GM21447 (cell line): ENCODE data around the gene PTGS1.
"Not testable (repeated sequence)": the region's sequence is repeated elsewhere in the genome, so short reads cannot be mapped to it uniquely, and the experiment has no call there.

ENCODE experiments used
- ATAC-seq: cut with Tn5 transposase; IDR thresholded peaks from one replicate; pipeline ENCODE4 v1.9.1; 2021; ENCODE audit not compliant: unreplicated experiment

PTGS1 gene

DNA sequence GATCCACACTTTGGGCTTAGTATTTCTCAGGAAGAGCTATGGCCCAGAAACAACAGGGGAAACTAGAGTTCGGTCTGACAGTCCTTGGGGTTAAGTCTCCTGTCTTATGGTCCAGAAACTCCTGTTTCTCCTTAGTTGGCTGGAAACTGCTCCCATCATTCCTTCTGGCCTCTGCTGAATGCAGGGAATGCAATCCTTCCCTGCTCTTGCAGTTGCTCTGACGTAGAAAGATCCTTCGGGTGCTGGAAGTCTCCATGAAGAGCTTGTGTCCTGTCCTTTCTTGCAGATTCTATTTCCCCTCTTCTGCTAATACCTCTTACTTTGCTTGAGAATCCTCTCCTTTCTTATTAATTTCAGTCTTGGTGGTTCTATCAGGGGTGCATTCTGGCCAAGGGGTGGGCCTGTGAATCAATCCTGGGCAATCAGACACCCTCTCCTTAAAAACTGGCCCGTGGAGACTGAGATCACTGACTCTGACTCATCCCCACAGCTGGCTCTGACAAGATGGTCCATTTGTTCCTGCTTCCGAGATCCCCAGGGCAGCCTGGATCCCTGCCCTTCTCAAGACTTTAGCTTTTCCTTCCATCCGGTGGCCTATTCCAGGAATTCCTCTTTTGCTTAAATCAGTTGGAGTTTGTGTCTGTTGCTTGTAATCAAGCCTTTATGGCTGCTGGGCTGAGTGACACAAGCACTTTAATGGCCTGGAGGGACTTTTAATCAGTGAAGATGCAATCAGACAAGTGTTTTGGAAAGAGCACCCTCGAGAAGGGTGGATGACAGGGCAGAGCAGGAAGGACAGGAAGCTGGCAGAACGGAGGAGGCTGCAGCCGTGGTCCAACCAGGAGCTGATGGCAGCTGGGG is 23.7 kb downstream of the PTGS1 start:
- no peak for ATAC-seq

DNA sequence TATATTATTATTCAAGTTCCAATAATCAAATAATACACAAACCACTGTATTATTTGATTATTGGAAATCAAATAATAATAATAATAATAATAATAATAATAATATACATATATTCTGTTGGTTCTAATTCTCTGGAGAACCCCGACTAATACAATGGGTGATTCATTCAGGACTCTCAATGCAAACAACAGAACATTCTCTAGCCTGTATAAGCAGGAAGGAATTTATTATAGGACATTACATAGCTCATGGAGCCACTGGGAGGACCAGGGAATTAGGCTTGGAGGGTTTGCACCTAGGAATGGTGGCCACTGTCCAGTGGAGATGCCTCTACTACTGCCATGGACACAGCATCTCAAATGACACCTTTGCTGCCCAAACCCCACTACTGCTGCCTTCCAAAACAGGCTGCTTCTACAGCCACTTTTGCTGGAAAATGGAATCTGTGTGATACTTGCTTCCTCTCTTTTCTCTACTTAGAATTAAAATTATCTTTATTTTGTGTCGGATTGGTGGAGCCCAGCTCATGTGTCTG is 25.9 kb downstream of the PTGS1 start:
- ATAC-seq = no peak

DNA sequence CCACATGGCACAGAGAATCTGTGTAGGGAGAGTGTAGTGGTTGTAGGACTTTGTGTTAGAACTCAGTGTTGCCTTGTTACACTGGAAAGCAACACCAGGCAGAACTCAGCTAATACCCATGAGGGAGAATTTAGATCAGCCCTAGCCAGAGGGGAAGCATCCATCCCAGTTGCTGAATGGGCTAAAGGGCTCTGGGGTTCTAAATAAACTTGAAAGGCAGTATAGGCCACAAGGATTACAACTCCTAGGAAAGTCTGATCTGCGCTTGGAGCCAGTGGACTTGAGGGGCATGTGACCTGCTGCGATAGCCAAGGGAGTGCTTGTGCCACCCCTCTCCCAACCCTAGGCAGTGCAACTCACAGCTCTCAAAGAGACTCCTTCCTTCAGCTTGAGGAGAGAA is 26.9 kb downstream of the PTGS1 start:
- ATAC-seq = no peak

DNA sequence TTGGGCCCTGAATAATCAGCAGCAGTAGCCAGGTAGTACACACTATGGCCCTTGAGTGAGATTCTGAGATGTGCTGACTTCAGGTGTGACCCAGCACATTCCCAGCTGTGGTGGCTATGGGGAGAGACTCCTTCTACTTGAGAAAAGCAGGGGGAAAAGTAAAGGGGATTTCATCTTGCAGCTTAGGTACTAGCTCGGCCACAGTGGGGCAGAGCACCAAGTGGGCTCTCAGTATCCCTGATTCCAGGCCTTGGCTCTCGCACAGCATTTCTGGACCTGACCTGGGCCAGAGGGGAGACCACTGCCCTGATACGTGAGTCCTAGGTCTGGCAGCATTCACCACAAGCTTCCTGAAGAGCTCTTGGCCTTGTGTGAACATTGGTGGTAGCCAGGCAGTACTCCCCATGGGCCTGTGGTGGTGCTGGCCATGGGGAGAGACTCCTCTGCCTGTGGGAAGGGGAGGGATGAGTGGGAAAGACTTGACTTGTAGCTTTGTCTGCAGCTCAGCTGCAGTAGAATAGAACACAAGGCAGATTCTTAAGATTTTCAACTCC is 27.6 kb downstream of the PTGS1 start:
- no peak for ATAC-seq

DNA sequence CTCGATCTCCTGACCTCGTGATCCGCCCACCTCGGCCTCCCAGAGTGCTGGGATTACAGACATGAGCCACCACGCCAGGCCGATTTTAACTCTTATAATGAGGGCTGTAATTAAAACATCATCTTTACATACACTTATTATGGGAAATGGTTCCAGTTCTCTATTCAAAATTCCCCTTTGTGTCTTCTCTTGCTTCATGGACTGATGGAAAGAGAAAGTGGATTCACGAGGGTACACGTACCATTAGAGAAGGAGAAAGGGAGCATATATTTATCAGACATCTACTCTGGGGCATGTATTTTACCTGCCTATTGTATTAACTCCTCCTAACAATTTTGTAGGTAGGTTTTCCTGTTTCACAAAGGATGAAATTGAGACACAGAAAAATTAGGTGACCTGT is 31.1 kb downstream of the PTGS1 start:
- no peak for ATAC-seq

DNA sequence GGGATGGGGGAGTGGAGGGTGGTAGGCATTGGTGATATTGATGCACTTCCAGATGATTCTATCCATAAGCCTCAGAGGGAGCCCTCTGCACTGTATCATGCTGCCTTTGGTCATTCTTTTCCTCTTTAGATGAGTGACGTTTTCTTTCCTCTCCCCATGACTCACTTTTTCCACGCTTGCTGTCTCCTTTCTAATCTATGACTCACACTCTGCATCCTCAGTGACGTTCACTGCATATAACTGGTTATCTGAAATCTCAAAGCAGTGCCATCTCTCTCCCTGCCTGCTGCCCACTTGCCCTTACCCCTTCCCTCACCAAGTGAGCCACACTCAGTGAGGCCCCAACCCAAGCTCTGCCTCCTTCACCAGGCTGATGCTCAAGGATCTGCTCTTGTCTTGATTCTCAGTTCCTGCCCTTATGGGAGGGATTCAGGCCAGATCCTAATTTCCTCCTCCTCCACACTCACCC is 31.6 kb downstream of the PTGS1 start:
- ATAC-seq = no peak

DNA sequence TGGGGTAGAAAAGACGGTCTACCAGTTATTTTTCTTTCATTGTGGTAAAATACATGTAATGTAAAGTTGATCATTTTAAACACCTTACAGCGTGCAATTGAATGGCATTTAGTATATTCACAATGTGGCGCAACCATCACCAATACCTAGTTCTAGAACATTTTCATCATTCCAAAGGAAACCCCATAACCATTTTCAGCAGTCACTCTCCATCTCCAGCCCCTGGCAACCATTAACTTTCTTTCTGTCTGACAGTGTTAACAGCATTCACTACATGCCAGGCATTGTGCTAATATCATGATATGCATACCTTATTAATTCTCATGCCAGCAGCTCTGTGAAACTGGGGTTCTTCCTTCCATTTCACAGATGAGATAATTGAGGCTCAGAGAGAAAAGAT is 32.0 kb downstream of the PTGS1 start:
- no peak for ATAC-seq

DNA sequence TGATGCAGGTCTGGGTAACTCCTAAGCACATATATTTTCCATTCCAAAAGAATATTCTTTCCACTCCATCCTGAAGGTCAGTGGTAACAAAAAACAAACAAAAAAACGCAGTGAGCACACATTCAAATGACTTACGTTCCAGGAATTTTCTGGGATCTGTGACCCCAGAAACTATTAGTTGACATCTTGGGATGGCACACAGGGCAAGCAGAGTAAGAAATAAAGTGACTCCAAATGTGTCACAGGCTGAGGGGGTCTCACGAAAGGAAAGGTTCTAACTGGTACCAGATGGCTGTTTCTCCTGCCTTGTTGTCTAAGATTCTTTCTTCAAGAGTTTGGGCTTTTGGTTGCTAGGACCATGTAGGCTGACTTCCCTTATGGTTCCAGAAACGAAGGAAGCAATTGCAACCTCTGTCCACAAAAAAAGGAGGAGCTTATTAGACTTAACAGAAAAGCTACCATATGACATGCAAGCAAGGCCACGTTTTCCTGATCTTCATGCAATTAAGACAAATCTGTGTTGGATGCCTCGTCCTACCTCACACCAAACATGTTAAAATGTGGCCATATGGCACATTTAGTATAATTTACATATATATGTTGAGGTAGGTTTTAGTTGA is 32.7 kb downstream of the PTGS1 start:
- no peak for ATAC-seq

DNA sequence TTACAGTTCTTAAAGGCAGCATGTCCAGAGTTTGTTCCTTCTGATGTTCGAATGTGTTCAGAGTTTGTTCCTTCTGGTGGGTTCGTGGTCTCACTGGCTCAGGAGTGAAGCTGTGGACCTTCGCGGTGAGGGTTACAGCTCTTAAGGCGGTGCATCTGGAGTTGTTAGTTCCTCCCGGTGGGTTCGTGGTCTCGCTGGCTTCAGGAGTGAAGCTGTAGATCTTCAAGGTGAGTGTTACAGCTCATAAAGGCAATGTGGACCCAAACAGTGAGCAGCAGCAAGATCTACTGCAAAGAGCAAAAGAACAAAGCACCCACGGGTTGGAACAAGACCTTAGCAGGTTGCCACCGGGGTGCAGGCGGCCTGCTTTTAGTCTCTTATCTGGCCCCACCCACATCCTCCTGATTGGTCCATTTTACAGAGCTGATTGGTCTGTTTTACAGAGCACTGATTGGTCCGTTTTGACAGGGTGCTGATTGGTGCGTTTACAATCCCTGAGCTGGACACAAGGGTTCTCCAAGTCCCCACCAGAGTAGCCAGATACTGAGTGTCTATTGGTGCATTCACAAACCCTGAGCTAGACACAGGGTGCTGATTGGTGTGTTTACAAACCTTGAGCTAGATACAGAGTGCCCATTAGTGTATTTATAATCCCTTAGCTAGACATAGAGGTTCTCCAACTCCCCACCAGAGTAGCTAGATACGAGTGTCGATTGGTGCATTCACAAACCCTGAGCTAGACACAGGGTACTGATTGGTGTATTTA is 34.7 kb downstream of the PTGS1 start:
- ATAC-seq = not testable (repeated sequence)

DNA sequence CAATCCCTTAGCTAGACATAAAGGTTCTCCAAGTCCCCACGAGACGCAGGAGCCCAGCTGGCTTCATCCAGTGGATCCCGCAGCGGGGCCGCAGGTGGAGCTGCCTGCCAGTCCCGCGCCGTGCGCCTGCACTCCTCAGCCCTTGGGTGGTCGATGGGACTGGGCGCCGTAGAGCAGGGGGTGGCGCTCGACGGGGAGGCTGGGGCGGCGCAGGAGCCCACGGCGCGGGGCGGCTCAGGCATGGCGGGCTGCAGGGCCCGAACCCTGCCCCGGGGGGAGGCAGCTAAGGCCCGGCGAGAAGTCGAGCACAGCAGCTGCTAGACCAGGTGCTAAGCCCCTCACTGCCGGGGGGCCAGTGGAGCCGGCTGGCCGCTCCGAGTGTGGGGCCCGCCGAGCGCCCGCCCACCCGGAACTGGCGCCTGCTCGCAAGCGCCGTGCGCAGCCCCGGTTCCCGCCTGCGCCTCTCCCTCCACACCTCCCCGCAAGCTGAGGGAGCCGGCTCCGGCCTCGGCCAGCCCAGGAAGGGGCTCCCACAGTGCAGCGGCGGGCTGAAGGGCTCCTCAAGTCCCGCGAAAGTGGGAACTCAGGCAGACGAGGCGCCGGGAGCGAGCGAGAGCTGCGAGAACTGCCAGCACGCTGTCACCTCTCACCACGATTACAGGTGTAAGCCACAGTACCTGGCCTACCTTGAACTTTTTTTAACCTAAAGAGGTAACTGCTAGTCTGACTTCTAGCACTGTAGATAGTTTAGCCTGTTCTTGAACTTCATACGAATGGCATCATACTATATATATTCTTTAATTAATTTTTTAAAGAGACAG is 35.5 kb downstream of the PTGS1 start:
- ATAC-seq = no peak

DNA sequence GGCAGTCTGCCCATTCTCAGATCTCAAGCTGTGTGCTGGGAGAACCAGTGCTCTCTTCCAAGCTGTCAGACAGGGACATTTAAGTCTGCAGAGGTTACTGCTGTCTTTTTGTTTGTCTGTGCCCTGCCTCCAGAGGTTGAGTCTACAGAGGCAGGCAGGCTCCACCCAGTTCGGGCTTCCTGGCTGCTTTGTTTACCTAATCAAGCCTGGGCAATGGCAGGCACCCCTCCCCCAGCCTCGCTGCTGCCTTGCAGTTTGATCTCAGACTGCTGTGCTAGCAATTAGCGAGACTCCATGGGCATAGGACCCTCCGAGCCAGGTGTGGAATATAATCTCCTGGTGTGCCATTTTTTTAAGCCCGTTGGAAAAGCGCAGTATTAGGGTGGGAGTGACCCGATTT is 43.3 kb downstream of the PTGS1 start:
- not testable (repeated sequence) for ATAC-seq

DNA sequence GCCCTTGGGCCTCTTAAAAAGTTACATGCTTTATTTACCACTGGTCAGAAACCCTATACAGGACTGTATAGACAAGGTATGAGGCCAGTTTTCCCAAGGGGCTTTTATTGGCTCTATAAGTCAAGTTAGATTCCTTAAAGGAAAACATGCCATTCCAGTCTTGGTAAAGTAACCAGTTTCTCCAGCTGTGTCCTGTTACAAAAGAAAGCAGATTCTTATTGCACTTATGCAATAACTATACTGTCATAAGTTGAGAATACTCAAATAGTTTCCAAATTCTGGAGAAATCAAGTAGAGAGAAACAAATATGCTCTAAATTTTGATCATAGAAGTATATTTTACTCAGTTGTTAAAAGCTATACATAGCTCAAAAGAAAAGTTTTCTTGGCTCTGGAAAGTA is 47.2 kb downstream of the PTGS1 start:
- no peak for ATAC-seq

DNA sequence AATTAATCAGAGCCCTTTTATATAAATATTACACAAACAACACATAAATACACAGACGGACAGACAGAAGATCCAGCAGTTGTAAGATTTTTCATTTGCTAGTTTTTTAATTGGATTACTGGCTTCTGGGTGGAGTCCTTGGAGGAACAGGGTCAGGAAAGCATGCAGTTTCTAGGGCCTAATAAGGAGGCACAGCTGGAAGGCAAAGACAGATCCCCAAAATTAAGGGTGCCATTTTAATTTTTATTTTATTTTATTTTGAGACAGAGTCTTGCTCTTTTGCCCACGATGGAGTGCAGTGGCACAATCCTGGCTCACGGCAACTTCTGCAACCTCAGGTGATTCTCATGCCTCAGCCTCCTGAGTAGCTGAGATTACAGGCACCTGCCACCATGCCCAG is 49.5 kb downstream of the PTGS1 start:
- ATAC-seq = no peak

DNA sequence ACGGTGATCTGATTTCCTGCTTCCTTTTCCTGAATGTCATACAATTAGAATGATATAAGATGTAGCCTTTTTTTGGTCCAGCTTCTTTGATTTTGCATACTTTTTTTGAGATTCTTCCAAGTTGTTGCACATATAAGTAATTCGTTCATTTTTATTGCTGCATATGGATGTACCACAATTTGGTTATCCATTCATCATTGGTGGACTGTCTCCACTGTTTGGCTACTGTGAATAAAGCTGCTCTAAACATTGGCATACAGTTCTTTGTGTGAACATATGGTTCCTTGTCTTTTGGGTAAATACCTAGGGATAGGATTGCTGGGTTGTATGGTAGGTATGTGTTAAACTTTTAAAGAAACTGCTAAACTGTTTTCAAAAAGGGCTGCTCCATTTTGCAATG is 54.3 kb downstream of the PTGS1 start:
- no peak for ATAC-seq

DNA sequence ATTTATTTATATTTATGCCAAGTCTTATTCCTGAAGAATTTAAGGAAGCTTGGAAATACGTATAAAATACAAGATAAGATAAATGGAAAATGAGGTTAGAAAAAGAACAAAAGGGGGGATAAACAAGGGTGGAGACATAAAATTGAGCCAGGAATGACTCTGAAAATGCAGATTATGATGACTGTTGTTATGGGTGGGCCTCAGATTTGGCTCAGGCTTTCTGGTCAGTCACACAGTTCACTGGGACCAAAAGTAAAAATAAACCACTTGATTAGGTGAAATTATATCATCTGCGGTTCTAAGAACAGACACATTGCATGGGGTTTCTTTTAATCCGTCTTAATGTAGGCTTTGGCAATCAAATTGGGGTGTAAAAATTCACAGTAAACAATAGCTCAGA is 55.9 kb downstream of the PTGS1 start:
- ATAC-seq = no peak

DNA sequence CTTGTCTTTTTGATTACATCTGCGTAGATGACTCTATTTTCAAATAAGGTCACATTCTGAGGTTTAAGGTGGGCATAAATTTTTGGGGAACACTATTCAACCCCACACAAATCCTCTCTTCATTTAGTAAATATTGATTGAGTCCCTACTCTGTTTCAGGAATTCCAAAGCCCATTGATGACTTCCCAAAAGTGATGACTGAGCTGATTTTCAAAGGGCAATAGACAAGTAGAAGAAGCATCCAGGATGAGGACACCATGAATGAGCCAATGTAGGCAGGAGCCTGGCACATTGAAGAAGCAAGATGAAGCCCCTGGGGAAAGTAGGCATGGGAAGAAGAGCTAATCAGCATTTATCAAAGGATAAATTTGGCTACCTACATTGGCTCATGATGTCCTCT is 71.7 kb downstream of the PTGS1 start:
- no peak for ATAC-seq

DNA sequence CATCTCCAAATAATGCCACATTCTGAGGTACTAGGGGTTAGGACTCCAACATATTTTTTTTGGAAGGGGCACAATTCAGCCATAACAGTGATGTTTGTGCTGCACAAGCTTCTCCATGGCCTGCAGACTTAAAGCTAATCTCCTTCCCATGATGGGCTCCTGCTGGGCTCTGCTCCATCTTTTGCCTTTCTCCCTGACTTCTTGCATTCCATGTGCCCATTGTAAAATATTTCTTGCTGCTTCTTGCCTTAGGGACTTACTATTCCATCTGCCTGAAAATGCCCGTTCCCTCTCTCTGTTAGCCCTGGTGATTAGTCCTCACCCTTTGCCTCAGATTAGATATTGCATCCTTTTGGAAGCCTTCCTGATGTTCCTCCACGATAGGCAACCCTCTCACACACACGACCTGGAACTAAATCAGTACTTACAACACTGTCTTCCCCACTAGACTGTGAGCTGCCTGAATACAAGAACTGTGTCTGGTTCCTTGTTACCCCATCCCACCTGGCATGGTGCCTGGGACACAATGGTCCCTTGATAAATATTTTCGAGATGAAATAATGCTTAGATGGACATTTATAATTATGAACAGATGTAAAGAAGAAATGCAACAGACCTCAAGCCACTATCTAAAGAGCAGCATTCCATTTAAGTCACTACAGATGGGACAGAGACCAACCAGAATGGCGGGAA is 73.4 kb downstream of the PTGS1 start:
- ATAC-seq = no peak
